ENCODE measurements around the gene MAN2A2.

Gene MAN2A2

GRCh38 chr15:90902840-90903732 lies at the start of gene MAN2A2:
MAN2A2 (plus strand) TSS chr15:90903302; CDS start chr15:90904208, 906 bp downstream.
- peak; percentile 69 for DNase-seq

- DNase-seq: no peak
Measured at GRCh38 chr15:90855139-90855538, 48.0 kb upstream of the MAN2A2 start.

GRCh38 chr15:90857337-90857736 lies 45.8 kb upstream of the MAN2A2 start:
- DNase-seq: no peak

GRCh38 chr15:90857883-90858443 lies 45.1 kb upstream of the MAN2A2 start:
- DNase-seq: no peak

GRCh38 chr15:90859234-90860131 lies 43.6 kb upstream of the MAN2A2 start:
- DNase-seq: no peak

GRCh38 chr15:90860450-90860849 lies 42.7 kb upstream of the MAN2A2 start:
- no peak for DNase-seq

- peak; percentile 86 for DNase-seq
Measured at GRCh38 chr15:90860942-90861675, 42.0 kb upstream of the MAN2A2 start.

GRCh38 chr15:90862487-90862886 lies 40.6 kb upstream of the MAN2A2 start:
- no peak for DNase-seq

GRCh38 chr15:90862964-90863778 lies 39.9 kb upstream of the MAN2A2 start:
- no peak for DNase-seq

GRCh38 chr15:90863987-90864386 lies 39.1 kb upstream of the MAN2A2 start:
- no peak for DNase-seq

GRCh38 chr15:90864507-90864906 lies 38.6 kb upstream of the MAN2A2 start:
- DNase-seq: no peak

GRCh38 chr15:90865702-90866101 lies 37.4 kb upstream of the MAN2A2 start:
- no peak for DNase-seq

- DNase-seq: no peak
Measured at GRCh38 chr15:90866161-90866715, 36.9 kb upstream of the MAN2A2 start.

- no peak for DNase-seq
Measured at GRCh38 chr15:90866800-90867199, 36.3 kb upstream of the MAN2A2 start.

- DNase-seq: no peak
Measured at GRCh38 chr15:90868261-90868689, 34.8 kb upstream of the MAN2A2 start, which contains the start of gene FURIN. FURIN (plus strand) TSS chr15:90868588; CDS start chr15:90875741, 7,153 bp downstream.

GRCh38 chr15:90869140-90869541 lies 34.0 kb upstream of the MAN2A2 start:
- no peak for DNase-seq

- no peak for DNase-seq
Measured at GRCh38 chr15:90869601-90870353, 33.3 kb upstream of the MAN2A2 start.

GRCh38 chr15:90870354-90871138 lies 32.6 kb upstream of the MAN2A2 start:
- DNase-seq: no peak

GRCh38 chr15:90871139-90871715 lies 31.9 kb upstream of the MAN2A2 start:
- peak; percentile 20 for DNase-seq
